Endothelial cell of umbilical vein (primary cell): Measurements from ENCODE around the gene CXCR6.

Experiments used
- CTCF ChIP-seq, 2 donors: IDR thresholded peaks; 1 replicate in 1 of 2; 2 replicates in 1 of 2; pipeline ENCODE4 v1.5.1; 2011; ENCODE audit warnings: low read length in 2 of 2, mild to moderate bottlenecking in 2 of 2, moderate library complexity in 2 of 2, control low read depth in 1 of 2, inconsistent platforms in 1 of 2, low read depth in 1 of 2; ENCODE audit not compliant: insufficient read depth in 1 of 2; ENCODE audit errors: extremely low read depth in 1 of 2
- EZH2 ChIP-seq: IDR thresholded peaks from 2 replicates; pipeline ENCODE4 v1.6.1; 2012; ENCODE audit warnings: borderline replicate concordance, low read depth, mild to moderate bottlenecking, moderate library complexity, low read length, inconsistent platforms; ENCODE audit not compliant: severe bottlenecking
- JUN ChIP-seq: IDR thresholded peaks from 2 replicates; pipeline ENCODE4 v1.6.1; 2011; ENCODE audit warnings: borderline replicate concordance, low read depth; ENCODE audit not compliant: insufficient read length, insufficient read depth
- MYC ChIP-seq: IDR thresholded peaks from one replicate; pipeline ENCODE4 v1.6.1; 2011; ENCODE audit warnings: mild to moderate bottlenecking, low read depth, low read length
- POLR2A ChIP-seq: IDR thresholded peaks from 2 replicates; pipeline ENCODE4 v1.6.1; 2012; ENCODE audit warnings: low read depth, mild to moderate bottlenecking, control low read depth, low read length
- POLR2AphosphoS5 ChIP-seq: IDR thresholded peaks from 2 replicates; pipeline ENCODE4 v1.6.1; 2012; ENCODE audit warnings: low read depth, mild to moderate bottlenecking, control low read depth, low read length, moderate library complexity; ENCODE audit not compliant: insufficient read depth

GRCh38 chr3:45952456-45952855 is 9.2 kb downstream of the CXCR6 start:
- no peak for TF ChIP-seq CTCF (IDR thresholded peaks at IDR 0.05; ENCODE audit: extremely low read depth in 1 of 2, insufficient read depth in 1 of 2, low read depth in 1 of 2, low read length in 2 of 2)
- TF ChIP-seq POLR2A, result no peak
- no peak for TF ChIP-seq POLR2AphosphoS5
- no peak for TF ChIP-seq JUN
- TF ChIP-seq EZH2, result no peak
- no peak for TF ChIP-seq MYC
